ENCODE measurements around the gene CTTNBP2. TPM values are rescaled to one million over a fixed set of nuclear protein-coding genes. Genes with fewer than 3 reads are reported as not detected.

CTTNBP2 gene
- polyA plus RNA-seq, 1 of the 3 experiments (the other 2 are of a cell fraction): not detected

- Histone ChIP-seq H3K36me3 (replicated peaks in 1 of 2; ENCODE audit: control insufficient read depth in 1 of 2, insufficient read depth in 2 of 2, low read length in 1 of 2) (no peaks in the 10 kb centered on the region), H3F3A (replicated peaks; ENCODE audit: insufficient read depth) (no peaks in the 10 kb centered on the region), H3K4me1 (ENCODE audit: control insufficient read depth in 1 of 2, insufficient read depth in 2 of 2, low read depth in 1 of 2, low read length in 1 of 2) (no peaks in the 10 kb centered on the region), H2AFZ (ENCODE audit: low read depth) (no peak overlapping the region), H3K79me2 (ENCODE audit: insufficient read depth) (no peaks in the 10 kb centered on the region), H3K27ac (ENCODE audit: low read depth in 2 of 2, low read length in 1 of 2) (no peak overlapping the region), H3K4me3 (ENCODE audit: low read depth in 2 of 2, low read length in 1 of 2) (no peak overlapping the region), H3K9me3 (no peaks in the 10 kb centered on the region), H3K9ac (no peak overlapping the region), H3K27me3 (ENCODE audit: insufficient read depth) (peaks cover 15% of the 10 kb centered on the region; the same call in 1 of the 2 replicates), H3K4me2 (no peak overlapping the region), H4K20me1 (ENCODE audit: insufficient read depth) (no peaks in the 10 kb centered on the region), H3K9me2 (no peaks in the 10 kb centered on the region)
- ChIA-PET CTCF (no interaction called here), POLR2A (no interaction called here)
- no peak for DNase-seq
- TF ChIP-seq IRF3 (IDR thresholded peaks at IDR 0.05; ENCODE audit: low read depth, low read length): no peak
- TF ChIP-seq TEAD4 (IDR thresholded peaks at IDR 0.05; ENCODE audit: borderline replicate concordance, insufficient read depth): no peak
- 2% methylated on average over 3 of the region's 3 CpGs for WGBS (ENCODE audit: low lambda C conversion rate)
These were observed 14.5 kb downstream of the CTTNBP2 start for GRCh38 chr7:117858712-117859111.

- no peaks in the 10 kb centered on the region for H4K20me1 ChIP-seq (ENCODE audit: insufficient read depth)
- H3K27me3 ChIP-seq (ENCODE audit: insufficient read depth): peaks cover 15% of the 10 kb centered on the region; the same call in 1 of the 2 replicates
- no peaks in the 10 kb centered on the region for H3K9me3 ChIP-seq
- no peak overlapping the region for H3K4me2 ChIP-seq
- H3K4me3 ChIP-seq (ENCODE audit: low read depth in 2 of 2, low read length in 1 of 2): no peak overlapping the region
- CTCF ChIA-PET: no interaction called here
- POLR2A ChIA-PET: no interaction called here
- 59% methylated on average over 6 of the region's 6 CpGs for WGBS (ENCODE audit: low lambda C conversion rate)
- H3K9me2 ChIP-seq: no peaks in the 10 kb centered on the region
- TF ChIP-seq SIN3A (IDR thresholded peaks at IDR 0.05; ENCODE audit: borderline replicate concordance, low read depth, low read length): no peak
- TF ChIP-seq TAF1 (IDR thresholded peaks at IDR 0.05; ENCODE audit: borderline replicate concordance, low read depth, low read length): no peak
- TF ChIP-seq JUND (IDR thresholded peaks at IDR 0.05): no peak
- no peak for TF ChIP-seq ZBTB33 (IDR thresholded peaks at IDR 0.05; ENCODE audit: borderline replicate concordance, low read depth)
- TF ChIP-seq USF1 (IDR thresholded peaks at IDR 0.05; ENCODE audit: borderline replicate concordance, low read depth): no peak
- no peak for TF ChIP-seq RAD21 (IDR thresholded peaks at IDR 0.05; ENCODE audit: low read length)
- TF ChIP-seq FOXM1 (IDR thresholded peaks at IDR 0.05; ENCODE audit: low read depth): no peak
- TF ChIP-seq MEF2A (IDR thresholded peaks at IDR 0.05; ENCODE audit: borderline replicate concordance, low read depth): no peak
- TF ChIP-seq ELF1 (IDR thresholded peaks at IDR 0.05): no peak
- no peak for TF ChIP-seq GABPA (IDR thresholded peaks at IDR 0.05; ENCODE audit: low read depth)
- no peak for TF ChIP-seq EP300 (IDR thresholded peaks at IDR 0.05; ENCODE audit: borderline replicate concordance in 1 of 2, low read depth in 1 of 2, low read length in 1 of 2)
- no peak for TF ChIP-seq USF2 (IDR thresholded peaks at IDR 0.05; ENCODE audit: borderline replicate concordance, low read depth, low read length)
- no peaks in the 10 kb centered on the region for H3F3A ChIP-seq (replicated peaks; ENCODE audit: insufficient read depth)
- no peak overlapping the region for H3K9ac ChIP-seq
- H3K79me2 ChIP-seq (ENCODE audit: insufficient read depth): no peaks in the 10 kb centered on the region
- DNase-seq: no peak
- H2AFZ ChIP-seq (ENCODE audit: low read depth): no peak overlapping the region
- H3K27ac ChIP-seq (ENCODE audit: low read depth in 2 of 2, low read length in 1 of 2): no peak overlapping the region
- no peaks in the 10 kb centered on the region for H3K4me1 ChIP-seq (ENCODE audit: control insufficient read depth in 1 of 2, insufficient read depth in 2 of 2, low read depth in 1 of 2, low read length in 1 of 2)
- no peaks in the 10 kb centered on the region for H3K36me3 ChIP-seq (replicated peaks in 1 of 2; ENCODE audit: control insufficient read depth in 1 of 2, insufficient read depth in 2 of 2, low read length in 1 of 2)
These were observed 15.5 kb downstream of the CTTNBP2 start for GRCh38 chr7:117857718-117858117.
